ENCODE measurements around the gene NTN3.

The NTN3 gene

DNA sequence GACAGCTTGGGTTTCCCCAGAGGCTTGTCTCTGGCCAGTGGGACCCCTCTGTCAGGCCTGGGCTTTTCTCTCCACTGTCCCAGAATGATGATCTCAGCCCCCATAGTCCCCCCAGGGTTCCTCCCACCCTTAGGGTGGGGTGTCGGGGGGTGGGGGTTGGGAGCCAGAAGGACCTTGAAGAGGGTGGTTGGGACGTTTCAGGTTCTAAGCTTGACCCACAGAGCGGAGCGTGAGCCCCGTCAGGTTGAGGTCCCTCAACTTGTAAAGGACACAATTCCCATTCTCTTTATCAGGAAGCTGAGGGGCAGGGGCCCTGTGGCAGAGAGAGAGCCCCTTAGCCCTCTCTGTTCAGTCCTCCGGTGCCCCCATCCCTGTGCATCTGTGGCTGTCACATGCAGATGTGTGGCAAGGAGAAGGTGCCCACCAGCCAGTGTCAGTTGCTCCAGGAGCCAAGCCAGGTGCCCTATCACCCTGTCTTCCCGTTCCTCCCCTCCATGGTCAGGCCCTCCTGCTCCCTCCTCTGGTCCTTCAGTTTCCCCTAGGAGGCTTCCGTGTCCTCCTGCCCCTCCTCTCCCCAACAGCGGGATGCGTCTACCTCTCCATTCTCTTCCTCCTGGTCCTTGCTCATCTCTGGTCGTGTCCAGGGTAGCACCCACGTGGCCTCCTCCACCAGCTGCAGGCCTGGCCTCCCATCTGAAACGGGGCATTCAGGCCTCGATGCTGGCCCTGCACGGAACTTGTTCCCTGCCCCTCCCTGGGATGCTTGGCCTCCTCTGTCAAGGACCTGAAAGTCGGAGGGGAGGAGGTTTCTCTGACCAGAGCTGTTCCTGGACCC lies 1.5 kb upstream of the NTN3 start:
- H3F3A ChIP-seq (ENCODE audit: insufficient read depth, low read length) = no peaks in the 10 kb centered on the region
- H2AFZ ChIP-seq (ENCODE audit: low read length) = no peak overlapping the region
- no peak overlapping the region; the same call in 1 of the 2 replicates for H3K9ac ChIP-seq (ENCODE audit: low read length)
- H3K4me2 ChIP-seq (ENCODE audit: low read length) = peak overlapping the region; percentile 66; the same call in 1 of the 2 replicates
- no peaks in the 10 kb centered on the region for H3K36me3 ChIP-seq (ENCODE audit: insufficient read depth, low read length)
- no peaks in the 10 kb centered on the region for H4K20me1 ChIP-seq (ENCODE audit: insufficient read depth, low read length)
- peak overlapping the region; percentile 45 for H3K4me3 ChIP-seq (ENCODE audit: low read depth, low read length, poor library complexity, severe bottlenecking)
- H3K79me2 ChIP-seq (ENCODE audit: insufficient read depth, low read length) = no peaks in the 10 kb centered on the region
- H3K27ac ChIP-seq (ENCODE audit: low read depth, low read length, poor library complexity, severe bottlenecking) = no peak overlapping the region
- H3K4me1 ChIP-seq (ENCODE audit: insufficient read depth, low read length, severe bottlenecking) = peaks cover 53% of the 10 kb centered on the region
- H3K27me3 ChIP-seq (ENCODE audit: insufficient read depth, low read length) = peaks cover 17% of the 10 kb centered on the region
- no peaks in the 10 kb centered on the region for H3K9me3 ChIP-seq (ENCODE audit: low read length)
- TF ChIP-seq, protein P1, sequence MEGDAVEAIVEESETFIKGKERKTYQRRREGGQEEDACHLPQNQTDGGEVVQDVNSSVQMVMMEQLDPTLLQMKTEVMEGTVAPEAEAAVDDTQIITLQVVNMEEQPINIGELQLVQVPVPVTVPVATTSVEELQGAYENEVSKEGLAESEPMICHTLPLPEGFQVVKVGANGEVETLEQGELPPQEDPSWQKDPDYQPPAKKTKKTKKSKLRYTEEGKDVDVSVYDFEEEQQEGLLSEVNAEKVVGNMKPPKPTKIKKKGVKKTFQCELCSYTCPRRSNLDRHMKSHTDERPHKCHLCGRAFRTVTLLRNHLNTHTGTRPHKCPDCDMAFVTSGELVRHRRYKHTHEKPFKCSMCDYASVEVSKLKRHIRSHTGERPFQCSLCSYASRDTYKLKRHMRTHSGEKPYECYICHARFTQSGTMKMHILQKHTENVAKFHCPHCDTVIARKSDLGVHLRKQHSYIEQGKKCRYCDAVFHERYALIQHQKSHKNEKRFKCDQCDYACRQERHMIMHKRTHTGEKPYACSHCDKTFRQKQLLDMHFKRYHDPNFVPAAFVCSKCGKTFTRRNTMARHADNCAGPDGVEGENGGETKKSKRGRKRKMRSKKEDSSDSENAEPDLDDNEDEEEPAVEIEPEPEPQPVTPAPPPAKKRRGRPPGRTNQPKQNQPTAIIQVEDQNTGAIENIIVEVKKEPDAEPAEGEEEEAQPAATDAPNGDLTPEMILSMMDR (IDR thresholded peaks at IDR 0.05; ENCODE audit: low read length) = no peak
- TF ChIP-seq EZH2 (IDR thresholded peaks at IDR 0.05; ENCODE audit: borderline replicate concordance, low read length) = no peak
- no peaks in the 10 kb centered on the region for H3K9me2 ChIP-seq (ENCODE audit: low read depth, low read length)

DNA sequence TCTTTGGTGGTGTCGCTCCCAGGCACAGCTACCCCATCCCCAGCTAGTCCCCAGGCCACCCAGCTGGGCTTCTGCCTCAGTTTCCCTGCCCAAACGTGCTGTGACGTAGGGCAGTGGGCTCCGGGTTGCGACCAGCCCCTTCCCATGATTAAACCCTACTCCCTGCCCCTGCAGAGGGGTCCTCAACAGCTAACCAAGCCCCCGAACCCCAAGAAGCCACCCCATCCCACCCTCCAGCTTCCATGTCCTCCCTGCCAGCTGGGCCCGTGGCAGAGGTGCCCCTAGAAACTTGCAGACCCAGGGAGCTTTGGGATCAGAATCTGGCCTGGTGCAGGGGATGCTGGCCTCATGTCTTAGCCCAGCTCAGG lies 879 bp upstream of the NTN3 start:
- no peak overlapping the region for H2AFZ ChIP-seq (ENCODE audit: low read length)
- H3K27me3 ChIP-seq (ENCODE audit: insufficient read depth, low read length) = peaks cover 17% of the 10 kb centered on the region
- no peaks in the 10 kb centered on the region for H4K20me1 ChIP-seq (ENCODE audit: insufficient read depth, low read length)
- H3F3A ChIP-seq (ENCODE audit: insufficient read depth, low read length) = no peaks in the 10 kb centered on the region
- H3K4me2 ChIP-seq (ENCODE audit: low read length) = no peak overlapping the region
- no peak overlapping the region for H3K4me3 ChIP-seq (ENCODE audit: low read depth, low read length, poor library complexity, severe bottlenecking)
- H3K79me2 ChIP-seq (ENCODE audit: insufficient read depth, low read length) = no peaks in the 10 kb centered on the region
- no peak overlapping the region for H3K27ac ChIP-seq (ENCODE audit: low read depth, low read length, poor library complexity, severe bottlenecking)
- no peaks in the 10 kb centered on the region for H3K9me3 ChIP-seq (ENCODE audit: low read length)
- TF ChIP-seq, protein P1 (IDR thresholded peaks at IDR 0.05; ENCODE audit: low read length) = no peak
- TF ChIP-seq EZH2 (IDR thresholded peaks at IDR 0.05; ENCODE audit: borderline replicate concordance, low read length) = no peak
- H3K36me3 ChIP-seq (ENCODE audit: insufficient read depth, low read length) = no peaks in the 10 kb centered on the region
- H3K9me2 ChIP-seq (ENCODE audit: low read depth, low read length) = no peaks in the 10 kb centered on the region
- peaks cover 53% of the 10 kb centered on the region for H3K4me1 ChIP-seq (ENCODE audit: insufficient read depth, low read length, severe bottlenecking)
- no peak overlapping the region for H3K9ac ChIP-seq (ENCODE audit: low read length)

DNA sequence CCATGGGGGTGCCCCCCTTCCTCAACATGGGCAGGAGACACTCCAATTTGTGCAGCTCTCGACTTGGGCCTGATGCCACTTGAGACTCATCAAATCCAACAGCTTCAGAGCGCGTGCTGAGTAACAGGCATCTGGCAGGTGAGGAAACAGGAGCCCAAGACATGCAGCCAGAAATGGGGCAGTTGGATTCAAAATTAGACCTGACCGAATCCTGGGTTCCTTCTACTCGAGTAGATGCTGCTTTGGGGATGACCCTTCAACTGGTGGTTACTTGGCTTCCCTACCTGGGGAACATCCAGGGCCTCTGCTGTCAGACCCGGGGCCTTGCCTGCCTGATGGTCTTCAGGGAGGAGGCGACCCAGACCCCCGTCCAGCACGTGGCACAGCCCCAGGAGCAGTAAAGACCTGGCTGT lies 488 bp upstream of the NTN3 start:
- peaks cover 55% of the 10 kb centered on the region for H3K4me1 ChIP-seq (ENCODE audit: insufficient read depth, low read length, severe bottlenecking)
- no peaks in the 10 kb centered on the region for H3K9me2 ChIP-seq (ENCODE audit: low read depth, low read length)
- H4K20me1 ChIP-seq (ENCODE audit: insufficient read depth, low read length) = no peaks in the 10 kb centered on the region
- H3K4me2 ChIP-seq (ENCODE audit: low read length) = no peak overlapping the region
- H3K36me3 ChIP-seq (ENCODE audit: insufficient read depth, low read length) = no peaks in the 10 kb centered on the region
- no peak overlapping the region for H3K27ac ChIP-seq (ENCODE audit: low read depth, low read length, poor library complexity, severe bottlenecking)
- H3K9ac ChIP-seq (ENCODE audit: low read length) = no peak overlapping the region
- peaks cover 17% of the 10 kb centered on the region for H3K27me3 ChIP-seq (ENCODE audit: insufficient read depth, low read length)
- H2AFZ ChIP-seq (ENCODE audit: low read length) = no peak overlapping the region
- no peak overlapping the region for H3K4me3 ChIP-seq (ENCODE audit: low read depth, low read length, poor library complexity, severe bottlenecking)
- TF ChIP-seq, protein P1 (IDR thresholded peaks at IDR 0.05; ENCODE audit: low read length) = no peak
- no peak for TF ChIP-seq EZH2 (IDR thresholded peaks at IDR 0.05; ENCODE audit: borderline replicate concordance, low read length)
- no peaks in the 10 kb centered on the region for H3F3A ChIP-seq (ENCODE audit: insufficient read depth, low read length)
- no peaks in the 10 kb centered on the region for H3K9me3 ChIP-seq (ENCODE audit: low read length)
- H3K79me2 ChIP-seq (ENCODE audit: insufficient read depth, low read length) = no peaks in the 10 kb centered on the region

Measured in OCI-LY1 (cell line).